ENCODE data around the gene SPIRE2. TPM values are rescaled to one million over a fixed set of nuclear protein-coding genes. Genes with fewer than 3 reads are reported as not detected.

SPIRE2 gene
- total and polyA plus RNA-seq, 2 of the 13 experiments (the other 11 are each of a cell fraction or from before 2014, with no cell fraction given): 13.3 to 37.5 TPM

GRCh38 chr16:89869911-89870310 is 41.6 kb downstream of the SPIRE2 start:
- BruUV-seq (replicated peaks): no TSS peak

More at GRCh38 chr16:89869911-89870310, 41.6 kb downstream of the SPIRE2 start:
- peaks cover 10% of the 10 kb centered on the region for H3K9me3 ChIP-seq (ENCODE audit: low read length)
- no peak for ATAC-seq
- H3K27me3 ChIP-seq (ENCODE audit: control insufficient read depth in 1 of 2, insufficient read depth in 2 of 2, low read length in 2 of 2): no peaks in the 10 kb centered on the region
- intact Hi-C loops (cut with micrococcal nuclease; ENCODE audit: unreplicated experiment): loop anchor here (5.0 kb wide), 2 partner anchors 33 to 53 kb away; partner anchors contain the start of gene FANCA
- TF ChIP-seq CENPBD1 (CRISPR knock-in tag; IDR thresholded peaks at IDR 0.05; ENCODE audit: borderline replicate concordance, low read depth) (no peak), ZNF343 (CRISPR knock-in tag; IDR thresholded peaks at IDR 0.05) (0 out of 2 replicates have a peak, but pooled peaks have one; percentile 28), MNT (IDR thresholded peaks at IDR 0.05) (no peak), KLF13 (CRISPR knock-in tag; IDR thresholded peaks at IDR 0.05) (0 out of 2 replicates have a peak, but pooled peaks have one; percentile 51), HMGXB4 (CRISPR knock-in tag; IDR thresholded peaks at IDR 0.05; ENCODE audit: borderline replicate concordance in 1 of 2, low read depth in 1 of 2) (no peak), POLR2A (IDR thresholded peaks at IDR 0.05; ENCODE audit: insufficient read depth in 1 of 2, low read depth in 2 of 2, low read length in 2 of 2) (peak in 1 of 2 experiments; percentile 47; a peak in 1 of 4 replicates), PAX8 (CRISPR knock-in tag; IDR thresholded peaks at IDR 0.05; ENCODE audit: borderline replicate concordance) (no peak), AGO2 (optimal IDR thresholded peaks at IDR 0.05; ENCODE audit: low read depth, low read length) (peak; percentile 63), PAF1 (CRISPR knock-in tag; IDR thresholded peaks at IDR 0.05) (peak; percentile 75; the same call in 1 of the 2 replicates), ZFP91 (CRISPR knock-in tag; IDR thresholded peaks at IDR 0.05; ENCODE audit: borderline replicate concordance) (0 out of 2 replicates have a peak, but pooled peaks have one; percentile 36), PHF8 (CRISPR knock-in tag; IDR thresholded peaks at IDR 0.05) (no peak), ZC3H4 (CRISPR knock-in tag; IDR thresholded peaks at IDR 0.05; ENCODE audit: borderline replicate concordance) (no peak), NR0B2 (CRISPR knock-in tag; IDR thresholded peaks at IDR 0.05) (no peak)
- no peak overlapping the region for H3K27ac ChIP-seq (ENCODE audit: extremely low read length, insufficient read depth, low read length)
- H3K4me2 ChIP-seq (ENCODE audit: low read depth, low read length): no peak overlapping the region
- peaks cover 6% of the 10 kb centered on the region; the same call in 1 of the 2 replicates for H4K20me1 ChIP-seq (ENCODE audit: insufficient read depth, low read length)
- no peak overlapping the region for H3K9ac ChIP-seq (ENCODE audit: insufficient read depth, low read depth, low read length)
- in situ Hi-C loops (cut with HindIII; ENCODE audit: extremely low pct_ligation_motif_present, low pct_unique_long_range_greater_than_20kb): no loop called here
- ChIA-PET CTCF (ENCODE audit: low intra/inter-chr PET ratio, low total read pairs) (no interaction called here), POLR2A (no interaction called here)
- no peak overlapping the region for H3K4me3 ChIP-seq (replicated peaks in 1 of 3; ENCODE audit: insufficient read depth in 1 of 3, low read depth in 2 of 3, low read length in 3 of 3)
- WGBS (ENCODE audit: low lambda C conversion rate): 96% methylated on average over 12 of the region's 12 CpGs
- H3K36me3 ChIP-seq (replicated peaks in 1 of 2; ENCODE audit: control insufficient read depth in 1 of 2, insufficient read depth in 2 of 2, low read length in 2 of 2): peaks cover 3 to 6% of the 10 kb centered on the region in 2 experiments
- H2AFZ ChIP-seq (ENCODE audit: low read length): no peak overlapping the region
- H3K79me2 ChIP-seq (ENCODE audit: insufficient read depth, low read length): peaks cover 8% of the 10 kb centered on the region
- no peak for FAIRE-seq
- DNase-seq (ENCODE audit: low spot score): no peak
- H3K4me1 ChIP-seq (ENCODE audit: insufficient read depth, low read length): peaks cover 23% of the 10 kb centered on the region

Data from HepG2 (cell line).